ENCODE data around the gene LRRC18.

GRCh38 chr10:48923748-48924147 lies 15.9 kb downstream of the LRRC18 start:
- TF ChIP-seq CTCF (IDR thresholded peaks at IDR 0.05) (no peak), POLR2A (IDR thresholded peaks at IDR 0.05) (no peak)

All from adrenal gland (tissue), 5 donors.